ENCODE measurements around the gene FLYWCH1. TPM values are rescaled to one million over a fixed set of nuclear protein-coding genes. Genes with fewer than 3 reads are reported as not detected.

The FLYWCH1 gene
- total and polyA plus RNA-seq, 7 experiments from 2014 or later, result 12.4 to 149 (median 72.3) TPM

DNA sequence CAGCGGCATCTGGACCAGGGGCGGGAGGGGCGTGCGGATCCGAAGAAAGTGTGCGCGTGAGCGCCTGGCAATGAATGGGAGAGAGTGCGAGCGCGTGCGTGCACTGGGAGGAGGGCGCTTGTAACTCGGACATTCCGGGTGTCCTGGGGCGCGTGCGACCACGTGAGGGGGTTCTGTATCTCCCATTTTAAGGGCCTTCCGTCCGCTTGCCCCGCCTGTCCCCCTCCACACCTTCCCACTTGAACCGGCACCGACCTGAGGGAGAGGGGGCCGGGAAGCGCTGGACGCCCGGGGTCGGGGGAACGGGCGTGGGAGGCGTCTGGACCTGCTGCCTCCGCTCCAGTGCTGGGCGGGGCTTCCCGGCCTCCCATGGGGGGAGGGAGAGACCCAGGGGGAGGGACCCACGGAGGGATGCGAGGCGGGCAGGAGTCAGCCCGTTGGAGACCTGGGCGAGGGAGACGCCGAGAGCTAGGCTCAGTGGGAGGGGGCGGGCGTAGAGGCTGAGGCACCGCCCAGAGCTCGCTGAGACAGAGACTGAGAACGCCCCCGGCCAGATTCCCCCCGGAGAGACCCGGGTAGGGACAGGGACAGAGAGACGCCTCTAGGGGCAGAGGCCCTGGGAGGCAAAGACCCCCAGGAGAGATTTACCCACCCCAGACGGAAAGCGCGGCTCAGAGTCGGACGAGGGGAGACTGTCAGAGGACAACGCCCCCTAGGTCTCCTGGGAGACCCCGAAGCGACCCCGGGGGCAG is 52.2 kb downstream of the FLYWCH1 start, which contains the start of gene KREMEN2:
TSS of gene KREMEN2 (plus strand) at position 553 of the 752 bp plus-strand sequence. CDS start 246 bp downstream, outside the sequence.
- peak in 4 of 9 donors; percentile 21 to 63 (median 37) for DNase-seq
- POLR2A ChIA-PET, result interaction anchor here (0.6 to 4.0 kb wide), 2 partner anchors 17 to 18 kb away, joined by 3 to 17 read pairs; no protein-coding TSS in a partner anchor
- peaks cover 0 to 1% (median 0%) of the 10 kb centered on the region in 5 donors for H3K36me3 Mint-ChIP-seq
- Histone ChIP-seq H3K4me3 (ENCODE audit: low read length) (peak within 1 kb of the TSS; percentile 44), H3K27me3 (ENCODE audit: control insufficient read depth in 2 of 2, insufficient read depth in 2 of 2, low read length in 2 of 2) (peaks cover 5 to 28% of the 10 kb centered on the region in 2 donors), H3K27ac (ENCODE audit: low read depth, low read length) (no peak within 1 kb of the TSS), H3K9me3 (ENCODE audit: control insufficient read depth in 2 of 3, low read length in 3 of 3) (no peaks in the 10 kb centered on the region), H3K4me1 (ENCODE audit: control insufficient read depth in 2 of 2, insufficient read depth in 2 of 2, low read length in 2 of 2) (peaks cover 13 to 40% of the 10 kb centered on the region in 2 donors), H3K36me3 (ENCODE audit: control insufficient read depth in 2 of 3, insufficient read depth in 3 of 3, low read length in 3 of 3) (no peaks in the 10 kb centered on the region)
- peak within 1 kb of the TSS in 2 of 9 donors; percentile 23 to 55 for H3K27ac Mint-ChIP-seq
- intact Hi-C loops (cut with micrococcal nuclease), result no loop called here
- CTCF ChIA-PET, result no interaction called here
- H3K4me3 Mint-ChIP-seq, result peak within 1 kb of the TSS; percentile 78 to 89 (median 85)
- H3K4me1 Mint-ChIP-seq, result peaks cover 10 to 38% (median 21%) of the 10 kb centered on the region in 7 donors
- ATAC-seq, result no peak
- H3K9me3 Mint-ChIP-seq, result peaks cover 0 to 1% (median 0%) of the 10 kb centered on the region in 11 donors
- peaks cover 10 to 47% (median 23%) of the 10 kb centered on the region in 5 donors for H3K27me3 Mint-ChIP-seq

DNA sequence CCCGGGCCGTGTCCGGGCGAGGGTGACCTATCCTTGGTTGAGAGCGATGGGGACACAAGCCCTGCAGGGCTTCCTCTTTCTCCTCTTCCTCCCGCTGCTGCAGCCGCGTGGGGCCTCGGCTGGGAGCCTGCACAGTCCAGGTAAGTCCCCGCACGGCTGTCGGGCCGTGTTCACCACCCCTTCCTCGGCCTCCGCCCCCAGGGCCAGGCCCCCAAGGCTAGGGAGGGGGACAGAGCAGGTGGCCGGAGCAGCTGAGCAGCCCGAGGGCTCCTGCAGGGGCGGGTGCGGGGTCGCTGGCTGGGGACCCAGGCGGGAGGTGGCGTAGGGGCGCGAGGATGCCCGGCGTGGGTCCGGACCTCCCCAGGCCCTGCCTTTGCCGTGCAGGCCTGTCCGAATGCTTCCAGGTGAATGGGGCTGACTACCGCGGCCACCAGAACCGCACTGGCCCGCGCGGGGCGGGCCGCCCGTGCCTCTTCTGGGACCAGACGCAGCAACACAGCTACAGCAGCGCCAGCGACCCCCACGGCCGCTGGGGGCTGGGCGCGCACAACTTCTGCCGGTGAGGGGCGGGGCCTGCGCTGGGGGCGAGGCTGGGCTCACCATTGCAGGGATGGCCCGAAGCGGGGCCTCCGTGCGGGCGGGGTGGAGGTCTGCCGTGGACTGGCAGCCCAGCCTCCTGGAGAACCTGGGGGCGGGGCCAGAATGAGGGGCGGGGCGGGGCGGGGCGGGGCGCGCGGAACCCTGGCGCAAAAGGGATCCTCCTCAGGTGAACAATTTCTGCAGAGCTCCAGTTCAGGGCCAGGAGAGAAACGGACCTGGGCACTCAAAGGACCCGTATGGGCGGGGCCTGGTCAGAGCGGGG is 53.0 kb downstream of the FLYWCH1 start:
- peaks cover 10 to 43% (median 20%) of the 10 kb centered on the region in 5 donors for H3K27me3 Mint-ChIP-seq
- H3K4me3 Mint-ChIP-seq, result peak overlapping the region; percentile 36 to 89 (median 84)
- H3K36me3 ChIP-seq (ENCODE audit: control insufficient read depth in 2 of 3, insufficient read depth in 3 of 3, low read length in 3 of 3), result no peaks in the 10 kb centered on the region
- no peaks in the 10 kb centered on the region for H3K9me3 ChIP-seq (ENCODE audit: control insufficient read depth in 2 of 3, low read length in 3 of 3)
- DNase-seq (peak in 7 of 9 donors; percentile 34 to 75 (median 48)), ATAC-seq (peak; percentile 28)
- peaks cover 11 to 39% (median 21%) of the 10 kb centered on the region in 7 donors for H3K4me1 Mint-ChIP-seq
- ChIA-PET POLR2A (interaction anchor here (0.7 to 4.0 kb wide), 2 partner anchors 15 to 17 kb away, joined by 3 to 17 read pairs; partner anchors contain the start of gene PKMYT1), CTCF (interaction anchor here (0.7 kb wide), 1 partner anchor 213 kb away, joined by 4 read pairs; no protein-coding TSS in a partner anchor)
- H3K4me3 ChIP-seq (ENCODE audit: low read length), result peak overlapping the region; percentile 44
- peaks cover 13 to 40% of the 10 kb centered on the region in 2 donors for H3K4me1 ChIP-seq (ENCODE audit: control insufficient read depth in 2 of 2, insufficient read depth in 2 of 2, low read length in 2 of 2)
- intact Hi-C loops (cut with micrococcal nuclease), result loop anchor here (1.0 kb wide), 2 partner anchors 16 to 60 kb away; partner anchors contain the start of gene PKMYT1 (in 1 of the 2)
- H3K27ac ChIP-seq (ENCODE audit: low read depth, low read length), result no peak overlapping the region
- H3K27ac Mint-ChIP-seq, result no peak overlapping the region
- peaks cover 0 to 1% (median 0%) of the 10 kb centered on the region in 11 donors for H3K9me3 Mint-ChIP-seq
- H3K27me3 ChIP-seq (ENCODE audit: control insufficient read depth in 2 of 2, insufficient read depth in 2 of 2, low read length in 2 of 2), result peaks cover 5 to 28% of the 10 kb centered on the region in 2 donors
- peaks cover 0 to 1% (median 0%) of the 10 kb centered on the region in 5 donors for H3K36me3 Mint-ChIP-seq

DNA sequence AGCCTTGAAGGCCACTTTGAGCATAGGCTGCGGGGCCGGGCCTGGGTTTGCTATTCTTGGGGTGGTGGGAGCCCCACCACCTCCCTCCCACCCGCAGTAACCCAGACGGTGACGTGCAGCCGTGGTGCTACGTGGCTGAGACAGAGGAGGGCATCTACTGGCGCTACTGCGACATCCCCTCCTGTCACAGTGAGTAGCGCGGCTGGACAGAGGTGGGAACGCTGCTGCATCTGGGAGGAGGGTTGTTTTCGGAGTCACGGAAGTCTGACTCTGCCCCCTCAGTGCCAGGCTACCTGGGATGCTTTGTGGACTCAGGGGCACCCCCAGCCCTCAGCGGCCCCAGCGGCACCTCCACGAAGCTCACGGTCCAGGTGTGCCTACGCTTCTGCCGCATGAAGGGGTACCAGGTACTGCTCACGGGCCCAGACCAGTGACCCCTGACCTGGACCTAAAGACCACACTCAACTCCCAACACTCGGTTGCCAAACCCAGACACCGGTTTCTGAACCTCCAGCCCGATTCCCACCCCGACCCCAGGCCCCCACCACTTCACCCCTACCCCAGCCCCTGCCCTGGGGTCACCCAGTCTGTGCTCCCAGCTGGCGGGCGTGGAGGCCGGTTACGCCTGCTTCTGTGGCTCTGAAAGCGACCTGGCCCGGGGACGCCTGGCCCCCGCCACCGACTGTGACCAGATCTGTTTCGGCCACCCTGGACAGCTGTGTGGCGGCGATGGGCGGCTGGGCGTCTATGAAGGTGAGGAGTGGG is 54.5 kb downstream of the FLYWCH1 start:
- Histone ChIP-seq H3K27me3 (ENCODE audit: control insufficient read depth in 2 of 2, insufficient read depth in 2 of 2, low read length in 2 of 2) (peaks cover 5 to 28% of the 10 kb centered on the region in 2 donors), H3K36me3 (ENCODE audit: control insufficient read depth in 2 of 3, insufficient read depth in 3 of 3, low read length in 3 of 3) (no peaks in the 10 kb centered on the region), H3K4me1 (ENCODE audit: control insufficient read depth in 2 of 2, insufficient read depth in 2 of 2, low read length in 2 of 2) (peaks cover 19 to 40% of the 10 kb centered on the region in 2 donors), H3K27ac (ENCODE audit: low read depth, low read length) (no peak overlapping the region), H3K4me3 (ENCODE audit: low read length) (no peak overlapping the region), H3K9me3 (ENCODE audit: control insufficient read depth in 2 of 3, low read length in 3 of 3) (no peaks in the 10 kb centered on the region)
- Mint-ChIP-seq H3K4me3 (peak overlapping the region in 5 of 10 donors; percentile 11 to 89 (median 78)), H3K27ac (no peak overlapping the region), H3K36me3 (peaks cover 0 to 1% (median 0%) of the 10 kb centered on the region in 5 donors), H3K27me3 (peaks cover 10 to 43% (median 20%) of the 10 kb centered on the region in 5 donors), H3K9me3 (peaks cover 0 to 1% (median 0%) of the 10 kb centered on the region in 11 donors), H3K4me1 (peaks cover 15 to 38% (median 32%) of the 10 kb centered on the region in 7 donors)
- intact Hi-C loops (cut with micrococcal nuclease), result no loop called here
- CTCF ChIA-PET, result no interaction called here
- POLR2A ChIA-PET, result interaction anchor here (4.0 kb wide), 1 partner anchor 16 kb away, joined by 17 read pairs; no protein-coding TSS in a partner anchor
- ATAC-seq (no peak), DNase-seq (peak in 1 of 9 donors; percentile 28)

DNA sequence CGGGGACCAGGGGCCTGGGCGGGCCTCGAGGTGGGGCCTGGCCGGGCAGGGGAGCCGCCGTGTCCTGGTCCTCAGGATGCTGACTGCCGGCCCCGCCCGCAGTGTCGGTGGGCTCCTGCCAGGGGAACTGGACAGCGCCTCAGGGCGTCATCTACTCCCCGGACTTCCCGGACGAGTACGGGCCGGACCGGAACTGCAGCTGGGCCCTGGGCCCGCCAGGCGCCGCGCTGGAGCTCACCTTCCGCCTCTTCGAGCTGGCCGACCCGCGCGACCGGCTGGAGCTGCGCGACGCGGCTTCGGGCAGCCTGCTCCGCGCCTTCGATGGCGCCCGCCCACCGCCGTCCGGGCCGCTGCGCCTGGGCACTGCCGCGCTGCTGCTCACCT is 55.1 kb downstream of the FLYWCH1 start:
- Histone ChIP-seq H3K27ac (ENCODE audit: low read depth, low read length) (no peak overlapping the region), H3K27me3 (ENCODE audit: control insufficient read depth in 2 of 2, insufficient read depth in 2 of 2, low read length in 2 of 2) (peaks cover 5 to 28% of the 10 kb centered on the region in 2 donors), H3K9me3 (ENCODE audit: control insufficient read depth in 2 of 3, low read length in 3 of 3) (no peaks in the 10 kb centered on the region), H3K36me3 (ENCODE audit: control insufficient read depth in 2 of 3, insufficient read depth in 3 of 3, low read length in 3 of 3) (no peaks in the 10 kb centered on the region), H3K4me1 (ENCODE audit: control insufficient read depth in 2 of 2, insufficient read depth in 2 of 2, low read length in 2 of 2) (peaks cover 19 to 37% of the 10 kb centered on the region in 2 donors), H3K4me3 (ENCODE audit: low read length) (no peak overlapping the region)
- Mint-ChIP-seq H3K9me3 (peaks cover 0 to 1% (median 0%) of the 10 kb centered on the region in 11 donors), H3K27ac (no peak overlapping the region), H3K4me1 (peaks cover 12 to 36% (median 29%) of the 10 kb centered on the region in 7 donors), H3K36me3 (peaks cover 0 to 1% (median 0%) of the 10 kb centered on the region in 5 donors), H3K4me3 (no peak overlapping the region), H3K27me3 (peaks cover 10 to 42% (median 17%) of the 10 kb centered on the region in 5 donors)
- intact Hi-C loops (cut with micrococcal nuclease), result no loop called here
- POLR2A ChIA-PET, result interaction anchor here (4.0 kb wide), 1 partner anchor 15 kb away, joined by 17 read pairs; no protein-coding TSS in a partner anchor
- CTCF ChIA-PET, result no interaction called here
- DNase-seq (peak in 1 of 9 donors; percentile 31), ATAC-seq (no peak)

DNA sequence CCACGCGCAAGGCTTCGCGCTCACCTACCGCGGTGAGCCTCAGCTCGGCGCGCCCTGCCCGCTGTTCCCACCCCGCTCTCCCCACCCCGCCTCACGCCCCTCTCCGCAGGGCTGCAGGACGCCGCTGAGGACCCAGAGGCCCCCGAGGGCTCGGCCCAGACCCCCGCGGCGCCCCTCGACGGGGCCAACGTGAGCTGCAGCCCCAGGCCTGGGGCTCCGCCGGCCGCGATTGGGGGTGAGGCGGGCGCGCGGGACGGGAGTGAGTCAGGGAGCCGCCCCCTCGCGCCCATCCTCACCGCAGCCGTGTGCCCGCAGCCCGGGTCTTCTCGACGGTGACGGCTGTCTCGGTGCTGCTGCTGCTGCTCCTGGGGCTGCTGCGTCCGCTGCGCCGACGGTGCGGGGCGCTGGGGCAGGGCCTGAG is 55.5 kb downstream of the FLYWCH1 start:
- H3K4me1 Mint-ChIP-seq, result peaks cover 10 to 33% (median 26%) of the 10 kb centered on the region in 7 donors
- peaks cover 19 to 33% of the 10 kb centered on the region in 2 donors for H3K4me1 ChIP-seq (ENCODE audit: control insufficient read depth in 2 of 2, insufficient read depth in 2 of 2, low read length in 2 of 2)
- H3K27ac ChIP-seq (ENCODE audit: low read depth, low read length), result no peak overlapping the region
- no peaks in the 10 kb centered on the region for H3K36me3 ChIP-seq (ENCODE audit: control insufficient read depth in 2 of 3, insufficient read depth in 3 of 3, low read length in 3 of 3)
- intact Hi-C loops (cut with micrococcal nuclease), result no loop called here
- ATAC-seq (no peak), DNase-seq (no peak)
- POLR2A ChIA-PET, result interaction anchor here (4.0 kb wide), 1 partner anchor 15 kb away, joined by 17 read pairs; no protein-coding TSS in a partner anchor
- H3K4me3 ChIP-seq (ENCODE audit: low read length), result no peak overlapping the region
- peaks cover 0 to 3% (median 0%) of the 10 kb centered on the region in 11 donors for H3K9me3 Mint-ChIP-seq
- H3K27me3 Mint-ChIP-seq, result peaks cover 10 to 37% (median 16%) of the 10 kb centered on the region in 5 donors
- H3K36me3 Mint-ChIP-seq, result peaks cover 0 to 1% (median 0%) of the 10 kb centered on the region in 5 donors
- H3K27ac Mint-ChIP-seq, result no peak overlapping the region
- peak overlapping the region in 3 of 10 donors; percentile 21 to 78 (median 48) for H3K4me3 Mint-ChIP-seq
- no peaks in the 10 kb centered on the region for H3K9me3 ChIP-seq (ENCODE audit: control insufficient read depth in 2 of 3, low read length in 3 of 3)
- peaks cover 1 to 28% of the 10 kb centered on the region in 2 donors for H3K27me3 ChIP-seq (ENCODE audit: control insufficient read depth in 2 of 2, insufficient read depth in 2 of 2, low read length in 2 of 2)
- CTCF ChIA-PET, result no interaction called here

All from naive thymus-derived CD4-positive, alpha-beta T cell (primary cell).